GM18519 (cell line): ENCODE data around the gene TAS2R39.

ENCODE experiments used
- ATAC-seq: cut with Tn5 transposase; IDR thresholded peaks from one replicate; pipeline ENCODE4 v1.9.1; 2021; ENCODE audit warnings: mild to moderate bottlenecking, moderate library complexity; ENCODE audit not compliant: unreplicated experiment, low FRiP score

TAS2R39 gene

GRCh38 chr7:143214789-143215679, 31.8 kb downstream of the TAS2R39 start:
- ATAC-seq: peak; percentile 85

- ATAC-seq: no peak
These were observed 32.9 kb downstream of the TAS2R39 start for GRCh38 chr7:143216151-143216550.

GRCh38 chr7:143216686-143217085, 33.5 kb downstream of the TAS2R39 start:
- no peak for ATAC-seq

GRCh38 chr7:143217806-143218205, 34.6 kb downstream of the TAS2R39 start:
- no peak for ATAC-seq

- no peak for ATAC-seq
These were observed 38.1 kb downstream of the TAS2R39 start for GRCh38 chr7:143221286-143221685.

- ATAC-seq: no peak
These were observed 38.5 kb downstream of the TAS2R39 start, which contains the start of gene TAS2R40 for GRCh38 chr7:143221737-143222136. Gene TAS2R40 (plus strand): TSS chr7:143222037. CDS start chr7:143222079, 42 bp downstream.

GRCh38 chr7:143222782-143223181, 39.6 kb downstream of the TAS2R39 start:
- no peak for ATAC-seq

GRCh38 chr7:143223784-143224183, 40.6 kb downstream of the TAS2R39 start:
- ATAC-seq: no peak

- ATAC-seq: no peak
These were observed 41.8 kb downstream of the TAS2R39 start for GRCh38 chr7:143225047-143225446.

- ATAC-seq: no peak
These were observed 44.6 kb downstream of the TAS2R39 start for GRCh38 chr7:143227806-143228205.

GRCh38 chr7:143229054-143229790, 46.0 kb downstream of the TAS2R39 start:
- no peak for ATAC-seq

- no peak for ATAC-seq
These were observed 47.6 kb downstream of the TAS2R39 start for GRCh38 chr7:143230602-143231457.
